SK-N-MC (cell line): Measurements from ENCODE around the gene OTULIN.

Source experiments
- DNase-seq: peaks from one replicate; pipeline ENCODE4 v3.0.0-alpha.2; 2011; ENCODE audit warnings: low read depth, low spot score
- H3K27ac ChIP-seq: fragments of 200-600 bp; sonication (generic); 2 replicates; pipeline ENCODE4 v1.5.1; 2016; ENCODE audit warnings: mixed run types
- H3K36me3 ChIP-seq: fragments of 200-600 bp; sonication (generic); 2 replicates; pipeline ENCODE4 v1.6.1; 2017; ENCODE audit warnings: antibody characterized with exemption, low read length, mixed read lengths; ENCODE audit not compliant: insufficient read depth
- H3K4me3 ChIP-seq: fragments of 200-600 bp; sonication (generic); 2 replicates; pipeline ENCODE4 v1.5.1; 2016
- H3K9ac ChIP-seq: fragments of 200-600 bp; sonication (generic); 2 replicates; pipeline ENCODE4 v1.8.0; 2017; ENCODE audit warnings: mixed run types, mixed read lengths; ENCODE audit not compliant: insufficient read length
- H3K9me3 ChIP-seq: fragments of 200-600 bp; sonication (generic); 2 replicates; pipeline ENCODE4 v1.6.1; 2017; ENCODE audit warnings: low read depth, mild to moderate bottlenecking, antibody characterized with exemption, low read length, moderate library complexity, mixed read lengths
- EZH2 ChIP-seq: fragments of 200-600 bp; sonication (generic); IDR thresholded peaks from one replicate; pipeline ENCODE4 v1.6.1; 2017; ENCODE audit warnings: antibody characterized with exemption
- FOXP2 ChIP-seq: optimal IDR thresholded peaks from 2 replicates; pipeline ENCODE3; 2011; ENCODE audit warnings: mild to moderate bottlenecking, moderate library complexity; ENCODE audit not compliant: insufficient read depth; ENCODE audit errors: extremely low read length, control extremely low read depth
- POLR2AphosphoS5 ChIP-seq: IDR thresholded peaks from 2 replicates; pipeline ENCODE4 v1.6.1; 2012; ENCODE audit warnings: mild to moderate bottlenecking, low read depth, low read length, borderline replicate concordance

The OTULIN gene

DNA sequence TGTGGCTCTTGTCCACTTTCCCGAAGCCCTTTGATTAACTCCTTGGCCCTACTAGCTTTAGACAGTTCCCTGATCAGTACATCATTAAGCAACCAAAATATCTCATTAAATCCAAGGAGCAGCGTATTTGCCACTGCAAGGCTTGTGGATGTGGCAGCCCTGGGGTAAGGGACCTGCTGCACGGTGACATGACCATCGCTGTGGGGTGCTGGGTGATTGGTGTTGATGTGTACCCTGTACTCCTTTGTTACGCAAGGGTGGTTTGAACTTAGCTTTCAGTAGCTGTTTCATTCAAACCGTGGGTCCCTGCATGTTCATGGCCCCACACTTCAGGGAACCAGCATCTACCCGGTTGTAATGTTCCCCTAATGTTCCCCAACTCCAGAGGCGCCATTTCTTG, 41.0 kb downstream of the OTULIN start:
- Histone ChIP-seq H3K36me3 (no peaks in the 10 kb centered on the region), H3K9me3 (no peaks in the 10 kb centered on the region), H3K4me3 (no peak overlapping the region), H3K27ac (no peak overlapping the region), H3K9ac (no peak overlapping the region)
- TF ChIP-seq FOXP2 (no peak), EZH2 (no peak), POLR2AphosphoS5 (no peak)
- no peak for DNase-seq

DNA sequence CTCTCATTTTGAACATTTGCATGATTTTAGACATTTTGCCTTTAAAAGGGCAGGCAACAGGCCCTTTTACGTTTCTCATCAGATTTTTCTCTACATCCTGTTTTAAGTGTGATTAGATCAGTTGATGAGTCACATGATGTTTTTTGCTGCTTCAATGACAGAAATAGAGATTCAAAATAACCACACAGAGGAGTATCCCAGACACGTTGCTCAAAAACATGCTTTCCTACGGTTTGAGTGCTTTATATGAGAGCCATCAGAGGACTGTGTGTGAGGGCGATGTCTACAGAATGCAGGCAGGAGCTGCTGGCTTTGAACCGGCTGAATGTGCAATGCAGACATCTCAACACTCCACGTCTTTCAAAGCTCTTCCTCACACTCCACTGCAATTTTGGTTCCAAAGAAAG, 42.1 kb downstream of the OTULIN start:
- TF ChIP-seq FOXP2 (no peak), EZH2 (no peak), POLR2AphosphoS5 (no peak)
- no peaks in the 10 kb centered on the region for H3K9me3 ChIP-seq
- H3K27ac ChIP-seq, result no peak overlapping the region
- H3K9ac ChIP-seq, result no peak overlapping the region
- H3K36me3 ChIP-seq, result no peaks in the 10 kb centered on the region
- no peak for DNase-seq
- H3K4me3 ChIP-seq, result no peak overlapping the region

- no peaks in the 10 kb centered on the region for H3K9me3 ChIP-seq
- no peak overlapping the region for H3K4me3 ChIP-seq
- TF ChIP-seq EZH2, result no peak
- TF ChIP-seq POLR2AphosphoS5, result no peak
- TF ChIP-seq FOXP2, result no peak
- H3K9ac ChIP-seq, result no peak overlapping the region
- H3K36me3 ChIP-seq, result no peaks in the 10 kb centered on the region
- H3K27ac ChIP-seq, result no peak overlapping the region
- DNase-seq, result no peak
These were observed 43.4 kb downstream of the OTULIN start for GRCh38 chr5:14707811-14708390.

DNA sequence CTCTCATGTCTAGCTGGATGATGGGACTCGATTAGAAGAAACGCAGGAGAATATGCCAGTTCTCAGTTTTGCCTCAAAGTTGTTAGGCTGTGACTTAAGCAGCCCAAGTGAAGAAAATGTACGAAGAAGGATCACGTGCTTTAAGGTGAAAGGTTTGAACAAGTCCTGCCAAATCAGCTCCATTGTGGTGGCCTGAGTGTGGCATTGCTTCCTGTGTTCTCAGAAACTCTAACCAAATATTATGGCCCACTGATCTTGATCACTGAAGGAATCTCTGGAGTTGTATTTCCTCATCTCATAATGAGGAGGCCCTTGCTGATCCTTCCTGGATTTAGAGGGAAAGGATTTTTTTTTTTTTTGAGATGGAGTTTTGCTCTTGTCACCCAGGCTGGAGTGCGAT, 44.0 kb downstream of the OTULIN start:
- no peak for TF ChIP-seq EZH2
- no peak for TF ChIP-seq POLR2AphosphoS5
- TF ChIP-seq FOXP2, result no peak

GRCh38 chr5:14710313-14710994, 45.9 kb downstream of the OTULIN start:
- TF ChIP-seq FOXP2 (no peak), EZH2 (no peak), POLR2AphosphoS5 (no peak)
- H3K9ac ChIP-seq, result no peak overlapping the region
- H3K27ac ChIP-seq, result no peak overlapping the region
- H3K4me3 ChIP-seq, result no peak overlapping the region
- no peak for DNase-seq
- no peaks in the 10 kb centered on the region for H3K9me3 ChIP-seq
- no peaks in the 10 kb centered on the region for H3K36me3 ChIP-seq

More for the DNA sequence above, 44.0 kb downstream of the OTULIN start:
- no peak for DNase-seq
- H3K27ac ChIP-seq, result no peak overlapping the region
- H3K9me3 ChIP-seq, result no peaks in the 10 kb centered on the region
- no peaks in the 10 kb centered on the region for H3K36me3 ChIP-seq
- H3K9ac ChIP-seq, result no peak overlapping the region
- no peak overlapping the region for H3K4me3 ChIP-seq

GRCh38 chr5:14712131-14712530, 47.6 kb downstream of the OTULIN start:
- no peak overlapping the region for H3K4me3 ChIP-seq
- H3K27ac ChIP-seq, result no peak overlapping the region
- no peak overlapping the region for H3K9ac ChIP-seq

GRCh38 chr5:14712666-14713065, 48.1 kb downstream of the OTULIN start:
- Histone ChIP-seq H3K27ac (no peak overlapping the region), H3K9ac (no peak overlapping the region), H3K4me3 (no peak overlapping the region), H3K9me3 (no peaks in the 10 kb centered on the region), H3K36me3 (no peaks in the 10 kb centered on the region)
- no peak for TF ChIP-seq FOXP2
- TF ChIP-seq EZH2, result no peak
- TF ChIP-seq POLR2AphosphoS5, result no peak
- no peak for DNase-seq

More at GRCh38 chr5:14712131-14712530, 47.6 kb downstream of the OTULIN start:
- no peaks in the 10 kb centered on the region for H3K36me3 ChIP-seq
- no peak for DNase-seq
- H3K9me3 ChIP-seq, result no peaks in the 10 kb centered on the region
- TF ChIP-seq FOXP2, result no peak
- TF ChIP-seq POLR2AphosphoS5, result no peak
- no peak for TF ChIP-seq EZH2

DNA sequence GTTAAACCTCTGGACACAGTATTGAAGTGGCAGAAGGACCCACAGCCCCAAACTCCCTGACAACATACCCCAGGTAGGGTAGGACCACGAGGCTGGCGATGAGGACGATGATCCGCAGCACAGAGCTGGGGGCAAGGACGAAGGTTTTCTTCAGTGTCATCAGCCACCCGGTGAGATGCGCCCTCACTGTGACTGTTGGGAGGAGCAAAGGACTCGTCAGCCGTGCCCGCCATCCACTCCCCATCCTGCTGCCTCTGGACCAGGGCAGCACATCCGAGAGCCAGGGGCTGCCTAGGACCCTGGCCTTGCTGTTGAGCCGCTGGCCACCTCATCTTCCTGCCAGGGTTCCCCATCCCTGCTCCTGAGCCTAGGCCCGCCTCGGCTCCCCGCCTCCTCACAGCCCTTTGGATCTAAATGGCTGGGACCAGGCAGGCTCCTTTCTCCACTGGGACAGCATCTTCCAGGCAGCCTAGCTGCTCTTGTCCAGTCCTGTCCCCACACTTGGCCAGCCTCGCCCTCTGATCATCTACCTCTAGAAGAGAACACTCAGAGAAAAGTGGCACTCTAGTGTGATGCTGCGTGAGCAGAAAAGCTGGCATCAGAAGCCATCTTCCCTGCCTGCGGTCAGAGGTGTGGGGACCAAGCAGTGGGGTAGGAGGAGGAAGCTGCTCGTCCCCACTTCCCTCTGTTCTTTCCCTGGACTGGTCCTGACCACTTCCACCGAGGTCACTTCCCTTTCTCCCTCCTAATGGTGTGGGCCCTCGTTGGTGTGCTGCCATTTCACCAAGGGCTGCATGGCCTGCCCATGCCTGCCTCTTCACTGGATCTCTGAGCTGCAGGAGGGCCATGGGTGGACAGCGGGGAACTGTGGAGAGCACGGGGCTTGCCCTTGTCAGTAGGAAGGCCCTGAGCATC, 49.2 kb downstream of the OTULIN start:
- Histone ChIP-seq H3K27ac (no peak overlapping the region), H3K36me3 (no peaks in the 10 kb centered on the region), H3K9ac (no peak overlapping the region), H3K9me3 (no peaks in the 10 kb centered on the region), H3K4me3 (no peak overlapping the region)
- no peak for DNase-seq
- TF ChIP-seq POLR2AphosphoS5 (no peak), FOXP2 (no peak), EZH2 (no peak)
